ENCODE data around the gene ZDHHC16. TPM values are rescaled to one million over a fixed set of nuclear protein-coding genes. Genes with fewer than 3 reads are reported as not detected.

ZDHHC16 gene
- polyA plus RNA-seq, 3 donors, result 16.3 to 26.4 (median 24.1) TPM

DNA sequence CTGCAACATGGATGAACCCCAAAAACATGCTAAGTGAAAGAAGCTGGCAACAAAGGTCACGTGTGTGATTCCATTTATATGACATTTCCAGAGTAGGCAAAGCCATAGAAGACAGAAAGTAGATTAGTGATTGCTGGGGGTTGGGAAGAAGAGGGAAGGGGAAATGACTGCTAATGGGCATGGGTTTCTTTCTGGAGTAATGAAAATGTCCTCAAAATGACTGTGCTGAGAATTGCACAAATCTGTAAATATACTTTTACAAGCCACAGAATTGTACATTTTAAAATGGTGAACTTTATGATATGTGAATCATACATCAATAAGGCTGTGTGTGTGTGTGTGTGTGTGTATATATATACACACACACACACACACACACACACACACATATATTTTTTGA lies 36.4 kb downstream of the ZDHHC16 start:
- no peak overlapping the region for H3K27ac ChIP-seq (ENCODE audit: low read depth in 1 of 2, low read length in 2 of 2)
- Mint-ChIP-seq H3K27ac (peak overlapping the region in 1 of 7 donors; percentile 30), H3K4me1 (peaks cover 3% of the 10 kb centered on the region), H3K27me3 (ENCODE audit: low read depth in 3 of 3) (peaks cover 0 to 2% (median 0%) of the 10 kb centered on the region in 3 donors), H3K36me3 (peaks cover 53 to 72% of the 10 kb centered on the region in 2 donors), H3K9me3 (no peaks in the 10 kb centered on the region), H3K4me3 (no peak overlapping the region)
- no peak overlapping the region for H3K4me2 ChIP-seq (replicated peaks; ENCODE audit: extremely low read depth, low read length, poor library complexity, severe bottlenecking)
- no peak overlapping the region for H3K4me3 ChIP-seq (replicated peaks in 1 of 3; ENCODE audit: low read depth in 2 of 3, low read length in 3 of 3)
- peaks cover 29% of the 10 kb centered on the region for H3K79me2 ChIP-seq (ENCODE audit: insufficient read depth, low read length)
- 100% methylated on average over 1 of the region's 1 CpG for WGBS (ENCODE audit: insufficient coverage)
- DNase-seq, result no peak
- H3K4me1 ChIP-seq (ENCODE audit: control insufficient read depth in 1 of 2, insufficient read depth in 2 of 2, low read length in 2 of 2), result no peaks in the 10 kb centered on the region
- peaks cover 24% of the 10 kb centered on the region for H4K20me1 ChIP-seq (ENCODE audit: insufficient read depth, low read length)
- no peak overlapping the region for H3K9ac ChIP-seq (ENCODE audit: insufficient read depth, low read length, poor library complexity, severe bottlenecking)
- no peaks in the 10 kb centered on the region for H3K27me3 ChIP-seq (ENCODE audit: control insufficient read depth in 2 of 2, insufficient read depth in 2 of 2, low read length in 2 of 2)
- H3K36me3 ChIP-seq (replicated peaks in 1 of 2; ENCODE audit: control insufficient read depth in 1 of 2, insufficient read depth in 2 of 2, low read length in 2 of 2), result peaks cover 48 to 78% of the 10 kb centered on the region in 2 donors
- TF ChIP-seq, protein P1, sequence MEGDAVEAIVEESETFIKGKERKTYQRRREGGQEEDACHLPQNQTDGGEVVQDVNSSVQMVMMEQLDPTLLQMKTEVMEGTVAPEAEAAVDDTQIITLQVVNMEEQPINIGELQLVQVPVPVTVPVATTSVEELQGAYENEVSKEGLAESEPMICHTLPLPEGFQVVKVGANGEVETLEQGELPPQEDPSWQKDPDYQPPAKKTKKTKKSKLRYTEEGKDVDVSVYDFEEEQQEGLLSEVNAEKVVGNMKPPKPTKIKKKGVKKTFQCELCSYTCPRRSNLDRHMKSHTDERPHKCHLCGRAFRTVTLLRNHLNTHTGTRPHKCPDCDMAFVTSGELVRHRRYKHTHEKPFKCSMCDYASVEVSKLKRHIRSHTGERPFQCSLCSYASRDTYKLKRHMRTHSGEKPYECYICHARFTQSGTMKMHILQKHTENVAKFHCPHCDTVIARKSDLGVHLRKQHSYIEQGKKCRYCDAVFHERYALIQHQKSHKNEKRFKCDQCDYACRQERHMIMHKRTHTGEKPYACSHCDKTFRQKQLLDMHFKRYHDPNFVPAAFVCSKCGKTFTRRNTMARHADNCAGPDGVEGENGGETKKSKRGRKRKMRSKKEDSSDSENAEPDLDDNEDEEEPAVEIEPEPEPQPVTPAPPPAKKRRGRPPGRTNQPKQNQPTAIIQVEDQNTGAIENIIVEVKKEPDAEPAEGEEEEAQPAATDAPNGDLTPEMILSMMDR (IDR thresholded peaks at IDR 0.05), result no peak
- intact Hi-C loops (cut with micrococcal nuclease), result no loop called here
- H3K9me3 ChIP-seq (replicated peaks in 1 of 2; ENCODE audit: control insufficient read depth in 1 of 2, insufficient read depth in 1 of 2, low read length in 2 of 2), result no peaks in the 10 kb centered on the region
- H2AFZ ChIP-seq (ENCODE audit: insufficient read depth, low read depth, low read length, poor library complexity, severe bottlenecking), result no peak overlapping the region

DNA sequence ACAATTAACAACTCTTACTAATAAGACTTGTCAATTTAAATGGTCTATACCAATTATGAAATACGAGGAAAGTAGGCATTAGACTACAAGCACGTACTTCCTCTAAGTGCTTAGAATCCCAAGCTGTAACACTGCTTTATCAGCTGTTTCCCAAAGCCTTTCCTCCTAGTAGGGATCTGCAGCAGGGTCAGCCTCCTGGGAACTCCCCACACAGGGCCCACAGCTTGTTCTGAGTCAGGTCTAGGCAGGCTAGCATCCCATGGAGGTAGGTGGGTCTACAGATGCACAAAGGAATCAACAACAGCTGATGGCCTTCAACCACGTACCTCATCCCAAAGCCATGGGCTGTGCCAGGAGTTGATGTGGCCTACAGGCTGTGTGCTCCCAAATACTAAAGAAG lies 37.5 kb downstream of the ZDHHC16 start:
- TF ChIP-seq, protein P1 (IDR thresholded peaks at IDR 0.05), result no peak
- Mint-ChIP-seq H3K27me3 (ENCODE audit: low read depth in 3 of 3) (peaks cover 0 to 2% (median 0%) of the 10 kb centered on the region in 3 donors), H3K27ac (peak overlapping the region in 2 of 7 donors; percentile 57 to 68), H3K36me3 (peaks cover 42 to 60% of the 10 kb centered on the region in 2 donors), H3K9me3 (no peaks in the 10 kb centered on the region), H3K4me3 (no peak overlapping the region), H3K4me1 (peaks cover 3% of the 10 kb centered on the region)
- Histone ChIP-seq H3K36me3 (replicated peaks in 1 of 2; ENCODE audit: control insufficient read depth in 1 of 2, insufficient read depth in 2 of 2, low read length in 2 of 2) (peaks cover 37 to 66% of the 10 kb centered on the region in 2 donors), H2AFZ (ENCODE audit: insufficient read depth, low read depth, low read length, poor library complexity, severe bottlenecking) (no peak overlapping the region), H3K4me1 (ENCODE audit: control insufficient read depth in 1 of 2, insufficient read depth in 2 of 2, low read length in 2 of 2) (no peaks in the 10 kb centered on the region), H3K9me3 (replicated peaks in 1 of 2; ENCODE audit: control insufficient read depth in 1 of 2, insufficient read depth in 1 of 2, low read length in 2 of 2) (no peaks in the 10 kb centered on the region), H3K27ac (ENCODE audit: low read depth in 1 of 2, low read length in 2 of 2) (no peak overlapping the region), H4K20me1 (ENCODE audit: insufficient read depth, low read length) (peaks cover 31% of the 10 kb centered on the region), H3K27me3 (ENCODE audit: control insufficient read depth in 2 of 2, insufficient read depth in 2 of 2, low read length in 2 of 2) (no peaks in the 10 kb centered on the region), H3K9ac (ENCODE audit: insufficient read depth, low read length, poor library complexity, severe bottlenecking) (no peak overlapping the region), H3K79me2 (ENCODE audit: insufficient read depth, low read length) (peaks cover 41% of the 10 kb centered on the region), H3K4me3 (replicated peaks in 1 of 3; ENCODE audit: low read depth in 2 of 3, low read length in 3 of 3) (no peak overlapping the region), H3K4me2 (replicated peaks; ENCODE audit: extremely low read depth, low read length, poor library complexity, severe bottlenecking) (no peak overlapping the region)
- intact Hi-C loops (cut with micrococcal nuclease), result no loop called here
- no peak for DNase-seq
- WGBS (ENCODE audit: insufficient coverage), result 100% methylated on average over 2 of the region's 3 CpGs
